GM21528 (cell line): ENCODE measurements around the gene LIME1.
"Not testable (repeated sequence)": the region's sequence is repeated elsewhere in the genome, so short reads cannot be mapped to it uniquely, and the experiment has no call there.

ENCODE experiments used
- ATAC-seq: cut with Tn5 transposase; IDR thresholded peaks from one replicate; pipeline ENCODE4 v1.9.1; 2021; ENCODE audit warnings: mild to moderate bottlenecking, moderate library complexity; ENCODE audit not compliant: unreplicated experiment, low FRiP score

Gene LIME1

GRCh38 chr20:63706852-63707557, 29.5 kb upstream of the LIME1 start:
- peak; percentile 21 for ATAC-seq

DNA sequence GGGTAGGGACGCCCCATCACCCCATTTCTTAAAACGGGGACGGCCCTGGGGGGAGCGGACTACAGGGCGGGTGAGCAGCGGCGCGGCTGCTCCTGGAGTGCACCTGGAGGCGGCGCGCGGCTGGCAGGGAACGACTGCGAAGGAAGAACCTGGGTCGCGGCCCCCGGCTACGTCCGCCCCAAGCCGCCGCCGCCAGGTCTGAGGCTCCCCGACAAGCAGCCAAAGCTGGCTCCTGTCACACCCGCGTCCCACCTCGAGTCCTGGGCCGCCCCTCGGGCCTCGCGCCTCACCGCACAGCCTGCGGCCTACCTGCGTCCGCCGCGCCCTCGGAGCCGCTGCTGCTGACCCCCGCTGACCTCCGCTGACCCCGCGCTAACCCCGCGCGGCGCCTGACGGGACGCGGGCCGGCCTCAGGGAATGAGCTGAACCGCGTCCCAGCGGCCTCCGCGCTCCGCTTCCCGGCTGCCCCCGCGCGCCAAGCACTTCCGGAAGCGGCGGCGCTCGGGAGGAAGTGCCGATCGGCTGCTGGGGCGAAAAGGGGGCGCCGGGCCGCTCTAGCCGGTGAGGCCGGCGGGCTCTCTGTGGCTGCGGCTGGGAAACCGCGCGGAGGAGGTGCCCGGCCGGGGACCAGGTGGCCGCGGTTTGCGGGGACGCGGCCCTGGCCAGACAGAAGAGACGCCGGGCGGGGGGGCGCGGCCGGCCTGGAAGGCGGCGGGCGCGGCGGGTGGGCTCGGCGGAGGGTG, 28.7 kb upstream of the LIME1 start, which contains the start of the genes ARFRP1 and ZGPAT:
ARFRP1 (minus strand) TSS at position 419 of the 743 bp plus-strand sequence. CDS start 885 bp downstream, outside the sequence.
ZGPAT (plus strand) TSS at position 482 of the 743 bp plus-strand sequence. CDS start 542 bp downstream, outside the sequence.
- ATAC-seq: peak; percentile 59

GRCh38 chr20:63708301-63709148, 27.9 kb upstream of the LIME1 start:
- ATAC-seq: peak; percentile 6

DNA sequence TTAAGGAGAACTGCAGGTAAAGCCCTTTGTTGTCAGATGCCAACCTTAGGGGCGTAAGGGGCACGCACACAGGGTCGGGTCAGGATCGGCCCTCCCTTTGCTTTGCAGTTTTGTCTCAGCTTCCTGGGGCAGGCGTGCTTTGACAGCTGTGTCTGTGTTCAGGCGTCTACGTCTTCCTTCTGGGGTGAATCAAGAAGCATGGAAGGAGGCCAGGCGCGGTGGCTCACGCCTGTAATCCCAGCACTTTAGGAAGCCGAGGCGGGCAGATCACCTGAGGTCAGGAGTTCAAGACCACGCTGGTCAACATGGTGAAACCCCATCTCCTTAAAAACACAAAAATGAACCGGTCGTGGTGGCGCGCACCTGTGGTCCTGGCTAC, 27.3 kb upstream of the LIME1 start:
- ATAC-seq: no peak

GRCh38 chr20:63711085-63711645, 25.3 kb upstream of the LIME1 start:
- no peak for ATAC-seq

GRCh38 chr20:63712191-63712590, 24.3 kb upstream of the LIME1 start:
- no peak for ATAC-seq

DNA sequence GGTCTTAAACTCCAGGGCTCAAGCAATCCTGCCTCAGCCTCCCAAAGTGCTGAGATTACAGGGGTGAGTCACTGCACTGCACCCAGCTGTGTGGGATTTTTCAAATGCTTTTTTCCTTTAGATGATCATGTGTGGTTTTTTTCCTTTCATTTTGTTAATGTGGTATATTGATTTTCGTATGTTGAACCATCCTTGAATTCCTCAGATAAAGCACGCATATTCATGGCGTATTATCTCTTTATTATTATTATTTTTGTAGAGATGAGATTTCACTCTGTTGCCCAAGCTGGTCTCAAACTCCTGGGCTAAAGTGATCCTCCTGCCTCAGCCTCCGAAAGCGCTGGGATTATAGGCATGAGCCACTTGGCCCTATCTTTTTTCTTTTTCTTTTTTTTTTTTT, 21.6 kb upstream of the LIME1 start:
- ATAC-seq: no peak

DNA sequence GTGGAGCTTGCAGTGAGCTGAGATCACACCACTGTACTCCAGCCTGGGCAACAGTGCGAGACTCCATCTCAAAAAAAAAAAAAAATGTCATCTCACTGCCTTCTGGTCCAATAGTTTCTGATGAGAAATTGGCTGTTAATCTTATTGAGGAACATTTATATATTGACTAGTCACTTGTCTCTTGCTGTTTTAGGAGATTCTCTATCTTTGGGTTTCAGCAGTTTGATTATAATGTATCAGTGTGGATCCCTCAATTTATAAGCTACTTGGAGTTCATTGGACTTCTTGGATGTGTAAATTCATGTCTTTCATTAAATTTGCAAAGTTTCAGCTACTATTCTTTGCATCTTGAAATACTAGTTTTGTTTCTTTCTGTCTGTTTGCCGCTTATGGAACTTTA, 17.5 kb upstream of the LIME1 start:
- no peak for ATAC-seq

- ATAC-seq: not testable (repeated sequence)
Measured at GRCh38 chr20:63722967-63723622, 13.4 kb upstream of the LIME1 start.

DNA sequence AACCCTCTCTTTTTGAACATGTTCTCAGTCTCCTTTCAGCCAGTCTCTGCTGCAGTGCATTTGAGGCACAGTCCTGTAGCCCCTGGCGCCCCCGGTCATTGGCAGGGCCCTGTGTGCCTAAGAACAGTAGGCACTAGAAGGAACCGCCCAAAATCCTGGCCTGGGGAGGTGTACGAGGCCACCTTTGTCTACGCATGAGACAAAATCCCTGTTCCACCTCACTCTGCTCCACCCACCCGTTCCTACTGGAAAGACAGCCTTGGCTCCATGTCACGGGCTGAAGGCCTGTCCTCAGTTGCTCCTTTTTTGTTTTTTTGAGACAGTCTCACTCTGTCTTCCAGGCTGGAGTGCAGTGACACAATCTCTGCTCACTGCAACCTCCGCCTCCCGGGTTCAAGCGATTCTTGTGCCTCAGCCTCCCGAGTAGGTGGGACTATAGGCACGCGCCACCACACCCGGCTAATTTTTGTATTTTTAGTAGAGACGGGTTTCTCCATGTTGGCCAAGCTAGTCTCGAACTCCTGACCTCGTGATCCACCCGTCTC, 6.2 kb upstream of the LIME1 start:
- not testable (repeated sequence) for ATAC-seq

DNA sequence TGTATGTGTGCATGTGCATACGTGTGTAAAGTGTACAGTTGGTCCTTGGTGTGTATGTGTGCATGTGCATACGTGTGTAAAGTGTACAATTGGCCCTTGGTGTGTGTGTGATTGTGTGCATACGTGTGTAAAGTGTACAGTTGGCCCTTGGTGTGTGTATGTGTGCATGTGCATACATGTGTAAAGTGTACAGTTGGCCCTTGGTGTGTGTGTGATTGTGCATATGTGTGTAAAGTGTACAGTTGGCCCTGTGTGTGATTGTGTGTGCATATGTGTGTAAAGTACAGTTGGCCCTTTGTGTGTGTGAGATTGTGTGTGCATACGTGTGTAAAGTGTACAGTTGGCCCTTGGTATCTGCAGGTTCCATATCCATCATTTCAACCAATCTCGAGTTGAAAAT, 5.1 kb upstream of the LIME1 start:
- no peak for ATAC-seq

DNA sequence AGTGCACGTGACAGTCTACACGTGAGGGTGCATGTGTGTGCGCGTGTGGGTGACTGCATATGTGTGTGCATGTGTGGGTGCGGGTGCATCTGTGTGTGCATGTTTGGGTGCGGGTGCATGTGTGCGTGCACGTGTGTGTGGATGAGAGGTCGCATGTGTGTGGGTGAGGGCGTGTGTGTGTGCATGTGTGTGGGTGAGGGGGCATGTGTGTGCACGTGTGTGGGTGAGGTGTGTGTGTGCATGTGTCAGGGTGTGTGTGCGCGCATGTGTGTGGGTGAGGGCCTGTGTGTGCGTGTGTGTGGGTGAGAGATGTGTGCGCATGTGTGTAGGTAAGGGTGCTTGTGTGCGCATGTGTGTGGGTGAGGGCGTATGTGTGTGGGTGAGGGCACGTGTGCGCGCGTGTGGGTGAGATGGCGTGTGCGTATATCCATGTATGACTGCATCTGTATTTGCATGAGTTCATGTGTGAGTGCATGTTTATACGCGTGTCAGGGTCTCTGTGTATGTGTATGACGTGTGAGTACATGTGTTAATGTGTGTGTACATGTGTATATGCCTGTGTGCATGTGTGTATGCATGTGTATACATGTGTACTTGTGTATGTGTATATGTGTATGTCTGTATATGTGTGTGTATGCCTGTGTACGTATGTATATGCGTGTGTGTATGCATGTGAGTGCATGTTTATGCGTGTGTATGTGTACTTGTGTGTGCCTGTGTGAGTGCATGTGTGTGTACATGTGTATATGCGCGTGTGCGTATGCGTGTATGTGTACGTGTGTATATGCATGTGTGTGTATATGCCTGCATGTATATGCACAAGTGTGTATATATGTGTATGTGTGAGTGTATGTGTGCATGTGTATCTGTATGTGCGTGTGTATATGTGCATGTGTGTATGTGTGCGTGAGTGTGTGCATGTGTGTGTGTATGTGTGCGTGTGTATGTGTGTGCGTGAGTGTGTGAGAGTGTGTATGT, 4.1 kb upstream of the LIME1 start:
- no peak for ATAC-seq

DNA sequence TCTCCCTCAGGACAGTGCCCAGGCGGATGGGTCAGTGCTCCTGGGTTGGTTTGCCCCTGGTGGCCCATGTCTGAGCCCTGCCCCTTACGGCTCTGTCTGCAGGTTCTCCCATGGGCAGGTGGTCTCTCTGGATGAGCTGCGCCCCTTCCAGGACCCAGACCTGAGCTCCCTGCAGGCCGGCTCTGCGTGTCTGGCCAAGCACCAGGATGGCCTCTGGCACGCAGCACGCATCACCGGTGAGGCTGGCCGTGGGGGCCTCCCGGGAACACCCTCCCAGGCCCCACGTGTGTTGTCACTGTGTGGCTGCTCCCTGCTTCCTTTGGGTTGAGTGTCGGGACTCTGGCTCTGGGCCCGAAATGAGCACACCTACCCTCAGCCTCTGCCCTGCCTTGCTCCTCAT, 3.3 kb upstream of the LIME1 start:
- ATAC-seq: no peak

GRCh38 chr20:63733579-63734081, 2.8 kb upstream of the LIME1 start:
- ATAC-seq: no peak

DNA sequence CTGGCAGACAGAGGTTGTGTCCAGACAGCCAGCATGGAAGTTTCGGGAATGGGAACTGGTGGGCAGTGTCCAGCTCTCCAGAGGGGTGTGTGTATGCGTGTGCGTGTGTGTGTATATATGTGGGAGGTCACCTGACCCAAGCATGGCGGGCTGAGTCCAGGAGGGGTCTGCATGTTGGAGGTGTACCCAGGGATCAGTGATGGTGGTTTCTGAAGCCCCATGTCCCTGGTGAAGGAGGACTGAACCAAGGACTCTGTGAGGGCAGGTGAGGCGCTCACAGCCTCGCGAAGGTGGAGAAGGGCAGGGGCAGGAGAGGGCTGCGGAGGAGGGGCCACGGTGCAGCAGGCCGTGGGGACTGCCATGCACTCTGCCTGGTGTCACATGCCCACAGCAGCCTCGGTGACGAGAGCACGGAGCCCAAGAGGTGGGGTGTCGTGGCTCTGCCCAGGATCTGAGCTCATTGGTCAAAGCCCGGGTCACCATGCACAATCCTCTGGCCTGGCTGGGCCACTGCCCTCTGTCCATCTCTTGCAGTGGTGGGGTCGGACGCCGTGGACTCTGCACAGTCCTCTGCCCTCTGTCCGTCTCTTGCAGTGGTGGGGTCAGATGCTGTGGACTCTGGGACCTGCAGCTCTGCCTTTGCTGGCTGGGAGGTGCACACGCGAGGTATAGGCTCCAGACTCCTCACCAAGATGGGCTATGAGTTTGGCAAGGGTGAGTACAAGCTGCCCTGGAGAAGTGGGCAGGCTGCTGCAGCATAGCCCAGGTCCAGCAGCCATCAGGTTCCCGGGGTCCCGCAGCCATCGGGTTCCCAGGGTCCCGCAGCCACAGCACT, 2.1 kb upstream of the LIME1 start:
- no peak for ATAC-seq

DNA sequence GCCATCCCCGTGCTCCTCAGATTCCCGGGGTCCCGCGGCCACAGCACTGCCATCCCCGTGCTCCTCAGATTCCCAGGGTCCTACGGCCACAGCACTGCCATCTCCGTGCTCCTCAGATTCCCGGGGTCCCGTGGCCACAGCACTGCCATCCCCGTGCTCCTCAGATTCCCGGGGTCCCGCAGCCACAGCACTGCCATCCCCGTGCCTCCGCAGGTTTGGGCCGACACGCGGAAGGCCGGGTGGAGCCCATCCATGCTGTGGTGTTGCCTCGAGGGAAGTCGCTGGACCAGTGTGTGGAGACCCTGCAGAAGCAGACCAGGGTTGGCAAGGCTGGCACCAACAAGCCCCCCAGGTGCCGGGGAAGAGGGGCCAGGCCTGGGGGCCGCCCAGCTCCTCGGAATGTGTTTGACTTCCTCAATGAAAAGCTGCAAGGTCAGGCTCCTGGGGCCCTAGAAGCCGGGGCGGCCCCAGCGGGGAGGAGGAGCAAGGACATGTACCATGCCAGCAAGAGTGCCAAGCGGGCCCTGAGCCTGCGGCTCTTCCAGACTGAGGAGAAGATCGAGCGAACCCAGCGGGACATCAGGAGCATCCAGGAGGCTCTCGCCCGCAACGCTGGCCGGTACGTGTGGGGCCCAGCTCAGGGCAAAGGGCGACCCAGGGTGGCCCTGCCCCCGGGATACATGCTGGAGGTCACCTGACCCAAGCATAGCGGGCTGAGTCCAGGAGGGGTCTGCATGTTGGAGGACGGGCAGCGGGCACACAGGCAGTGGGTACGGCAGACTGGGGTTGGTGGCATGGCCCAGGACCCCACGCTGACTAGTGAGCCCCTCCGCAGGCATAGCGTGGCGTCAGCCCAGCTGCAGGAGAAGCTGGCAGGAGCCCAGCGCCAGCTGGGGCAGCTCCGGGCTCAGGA, 1.3 kb upstream of the LIME1 start:
- ATAC-seq: no peak
